Loucy (cell line): Measurements from ENCODE around the gene TRPV2.

ENCODE experiments used
- EZH2phosphoT487 ChIP-seq: fragments of 200-600 bp; IDR thresholded peaks from 2 replicates; pipeline ENCODE4 v1.6.1; 2018; ENCODE audit warnings: antibody characterized with exemption, mild to moderate bottlenecking, moderate library complexity, borderline replicate concordance
- TF ChIP-seq, protein P1 (sequence below): fragments of 200-600 bp; sonication (generic); conservative IDR thresholded peaks from 2 replicates; pipeline ENCODE4 v1.5.1; 2014; ENCODE audit warnings: mild to moderate bottlenecking, antibody characterized with exemption, low read length

GRCh38 chr17:16473044-16474011, 58.0 kb downstream of the TRPV2 start:
- TF ChIP-seq, protein P1, sequence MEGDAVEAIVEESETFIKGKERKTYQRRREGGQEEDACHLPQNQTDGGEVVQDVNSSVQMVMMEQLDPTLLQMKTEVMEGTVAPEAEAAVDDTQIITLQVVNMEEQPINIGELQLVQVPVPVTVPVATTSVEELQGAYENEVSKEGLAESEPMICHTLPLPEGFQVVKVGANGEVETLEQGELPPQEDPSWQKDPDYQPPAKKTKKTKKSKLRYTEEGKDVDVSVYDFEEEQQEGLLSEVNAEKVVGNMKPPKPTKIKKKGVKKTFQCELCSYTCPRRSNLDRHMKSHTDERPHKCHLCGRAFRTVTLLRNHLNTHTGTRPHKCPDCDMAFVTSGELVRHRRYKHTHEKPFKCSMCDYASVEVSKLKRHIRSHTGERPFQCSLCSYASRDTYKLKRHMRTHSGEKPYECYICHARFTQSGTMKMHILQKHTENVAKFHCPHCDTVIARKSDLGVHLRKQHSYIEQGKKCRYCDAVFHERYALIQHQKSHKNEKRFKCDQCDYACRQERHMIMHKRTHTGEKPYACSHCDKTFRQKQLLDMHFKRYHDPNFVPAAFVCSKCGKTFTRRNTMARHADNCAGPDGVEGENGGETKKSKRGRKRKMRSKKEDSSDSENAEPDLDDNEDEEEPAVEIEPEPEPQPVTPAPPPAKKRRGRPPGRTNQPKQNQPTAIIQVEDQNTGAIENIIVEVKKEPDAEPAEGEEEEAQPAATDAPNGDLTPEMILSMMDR = no peak
- TF ChIP-seq EZH2phosphoT487 = no peak
